Stimulated activated CD4-positive, alpha-beta T cell treated with anti-CD3 and anti-CD28 coated beads, Interleukin-1b, Interleukin-23, amount 100 ng/mL, for 4 hours (primary cell): ENCODE data around the gene HAUS5.
"Not testable (repeated sequence)": the region's sequence is repeated elsewhere in the genome, so short reads cannot be mapped to it uniquely, and the experiment has no call there.

Experiments
- DNase-seq, 2 donors: peaks; one replicate each; pipeline ENCODE4 v3.0.0-alpha.2; 2020; ENCODE audit warnings: low read depth in 2 of 2

HAUS5 gene

DNA sequence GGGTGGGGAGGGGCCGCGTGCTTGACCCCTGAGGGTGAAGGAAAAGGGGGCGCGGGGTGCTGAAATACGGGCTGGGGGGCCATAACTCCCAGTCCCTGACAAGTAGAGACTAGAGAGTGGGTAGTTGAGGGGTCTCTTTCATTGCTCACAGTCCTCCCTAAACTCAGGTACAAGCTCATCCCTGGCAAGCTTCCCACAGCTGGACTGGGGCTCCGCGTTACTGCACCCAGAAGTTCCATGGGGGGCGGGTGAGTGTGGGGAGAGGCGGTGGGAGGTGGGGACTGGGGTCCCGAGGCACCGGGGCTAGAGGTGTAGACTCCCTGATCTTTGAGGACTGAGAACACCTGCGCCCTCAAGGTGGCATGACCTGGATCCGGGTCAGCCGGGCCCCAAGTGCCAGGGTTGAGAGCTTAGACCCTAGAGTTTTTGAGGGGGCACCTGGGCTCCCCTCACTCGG is 30.3 kb downstream of the HAUS5 start:
- DNase-seq, result no peak

GRCh38 chr19:35643255-35644205 is 31.0 kb downstream of the HAUS5 start:
- peak; percentile 60 to 72 for DNase-seq

- DNase-seq, result peak; percentile 88 to 92
Measured at GRCh38 chr19:35644206-35644986, 31.9 kb downstream of the HAUS5 start.

DNA sequence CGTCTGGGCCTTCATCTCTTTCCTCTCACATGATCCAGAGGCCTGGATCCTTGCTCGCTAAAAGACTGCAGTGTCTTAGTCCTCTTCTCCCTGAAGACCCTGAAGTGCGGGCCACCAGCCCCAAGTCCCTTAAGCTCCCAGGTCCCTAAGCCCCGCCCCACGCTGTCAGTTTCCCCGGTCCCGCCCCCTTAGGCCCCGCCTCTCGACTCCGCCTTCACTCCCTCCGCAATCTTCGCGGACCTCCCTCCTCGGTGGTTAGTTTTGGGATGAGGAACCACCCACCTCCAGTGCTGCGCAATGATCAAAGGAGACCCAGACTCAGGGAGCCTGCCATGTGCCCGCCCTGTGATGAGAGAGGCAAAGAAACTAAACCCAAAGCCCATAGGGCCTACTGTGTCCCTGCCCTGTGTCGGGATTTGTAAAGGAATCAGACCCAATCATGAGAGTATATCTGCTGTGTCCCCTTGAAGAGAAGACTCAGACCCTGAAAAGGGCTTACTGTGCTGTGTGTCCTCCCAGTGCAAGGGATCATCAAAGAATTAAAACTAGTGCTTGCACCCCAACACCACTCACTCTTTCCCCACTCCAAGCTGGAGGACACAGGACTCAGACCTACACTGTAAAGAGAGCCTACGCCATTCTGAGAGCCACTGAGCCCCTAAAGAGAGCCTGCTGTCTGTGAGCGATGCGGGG is 32.6 kb downstream of the HAUS5 start:
- DNase-seq, result peak; percentile 73 to 87

- DNase-seq, result no peak
Measured at GRCh38 chr19:35645680-35646511, 33.4 kb downstream of the HAUS5 start.

- DNase-seq, result peak; percentile 72 to 84
Measured at GRCh38 chr19:35648017-35648961, 35.8 kb downstream of the HAUS5 start, which contains the start of gene COX6B1. Gene COX6B1 (plus strand): TSS chr19:35648323. CDS start chr19:35651244, 2,921 bp downstream.

DNA sequence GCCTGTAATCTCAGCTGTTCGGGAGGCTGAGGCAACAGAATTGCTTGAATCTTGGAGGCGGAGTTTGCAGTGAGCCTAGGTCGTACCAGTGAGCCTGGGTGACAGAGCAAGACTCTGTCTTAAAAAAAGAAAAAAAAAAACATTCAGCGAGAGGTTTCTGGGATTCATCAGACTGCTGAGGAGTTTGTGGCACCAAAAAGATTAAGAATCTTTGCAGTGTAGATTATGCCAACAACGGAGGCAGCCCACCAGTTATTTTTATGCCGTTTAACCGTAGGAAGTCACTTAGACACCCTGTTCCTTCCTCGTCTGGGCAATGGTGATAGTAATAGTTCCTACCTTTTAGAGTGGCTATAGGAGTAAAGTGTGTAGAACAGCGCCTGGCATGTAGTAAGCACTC is 38.0 kb downstream of the HAUS5 start:
- DNase-seq, result no peak

- not testable (repeated sequence) for DNase-seq
Measured at GRCh38 chr19:35654828-35655227, 42.3 kb downstream of the HAUS5 start.

GRCh38 chr19:35655600-35655999 is 43.1 kb downstream of the HAUS5 start:
- DNase-seq, result no peak

DNA sequence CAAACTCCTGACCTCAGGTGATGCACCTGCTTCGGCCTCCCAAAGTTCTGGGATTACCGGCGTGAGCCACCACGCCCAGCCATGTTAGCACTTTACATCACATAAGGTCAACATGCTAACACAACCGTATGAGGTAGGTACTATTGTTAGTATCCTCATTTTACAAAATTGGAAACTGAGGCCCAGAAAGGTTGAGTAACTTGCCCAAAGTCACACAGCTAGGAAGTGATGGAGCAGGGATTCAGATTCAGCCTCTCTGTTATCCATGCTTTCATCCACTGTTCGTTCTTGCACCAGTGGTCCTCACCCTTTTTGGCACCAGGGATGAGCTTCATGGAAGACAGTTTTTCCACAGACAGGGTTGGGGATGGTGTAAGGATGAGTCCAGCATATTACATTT is 44.2 kb downstream of the HAUS5 start:
- no peak for DNase-seq

- no peak for DNase-seq
Measured at GRCh38 chr19:35657904-35658700, 45.6 kb downstream of the HAUS5 start.

GRCh38 chr19:35661995-35662340 is 49.4 kb downstream of the HAUS5 start:
- no peak for DNase-seq

- DNase-seq, result no peak
Measured at GRCh38 chr19:35663981-35664380, 51.4 kb downstream of the HAUS5 start.

DNA sequence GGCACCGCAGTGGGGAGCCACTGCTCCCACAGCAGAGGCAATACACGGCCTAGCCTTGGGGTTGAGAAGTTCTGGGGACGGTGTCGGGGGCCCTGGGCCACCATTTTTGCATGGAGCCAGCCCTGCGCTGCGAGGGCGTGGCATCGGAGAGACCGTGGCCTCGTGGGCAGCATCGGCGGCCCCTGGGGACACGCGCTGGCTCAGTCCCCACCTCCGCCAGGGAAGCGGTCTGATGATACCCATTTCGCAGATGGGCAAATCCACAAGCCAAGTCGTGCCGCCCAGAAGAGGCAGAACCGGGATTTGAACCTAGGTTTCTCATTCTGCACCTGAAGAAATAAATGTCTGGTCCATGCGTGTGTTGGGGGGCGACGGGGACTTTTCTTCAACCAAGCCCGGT is 52.6 kb downstream of the HAUS5 start:
- no peak for DNase-seq

DNA sequence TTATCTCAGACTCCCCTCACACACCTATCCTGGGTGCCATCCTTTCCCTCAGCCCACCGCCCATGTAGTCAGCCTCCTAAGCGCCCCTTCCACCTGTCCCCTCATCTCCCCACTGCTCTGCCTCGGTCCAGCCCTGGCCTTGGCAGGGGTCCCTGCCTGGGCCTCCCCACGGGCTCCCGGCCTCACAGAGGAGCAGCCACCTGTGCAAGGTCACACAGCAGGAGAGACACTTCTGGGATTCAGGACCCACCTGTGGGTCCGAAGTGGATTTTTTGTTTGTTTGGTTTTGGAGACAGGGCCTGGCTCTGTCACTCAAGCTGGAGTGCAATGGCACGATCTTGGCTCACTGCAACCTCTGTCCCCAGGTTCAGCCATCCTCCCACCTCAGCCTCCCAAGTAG is 53.1 kb downstream of the HAUS5 start:
- DNase-seq, result no peak

- DNase-seq, result no peak
Measured at GRCh38 chr19:35666251-35666913, 53.8 kb downstream of the HAUS5 start, which contains the start of gene UPK1A. Gene UPK1A (plus strand): TSS chr19:35666517. CDS start chr19:35666813, 296 bp downstream.

- DNase-seq, result no peak
Measured at GRCh38 chr19:35669566-35669965, 57.0 kb downstream of the HAUS5 start.

- no peak for DNase-seq
Measured at GRCh38 chr19:35669974-35670373, 57.4 kb downstream of the HAUS5 start.
